Stimulated activated CD8-positive, alpha-beta memory T cell treated with anti-CD3 and anti-CD28 coated beads, Interleukin-2, amount 100 ng/mL, for 48 hours (primary cell): ENCODE measurements around the gene STT3A.
"Not testable (repeated sequence)": the region's sequence is repeated elsewhere in the genome, so short reads cannot be mapped to it uniquely, and the experiment has no call there.

Source experiments
- DNase-seq, 2 donors: peaks; one replicate each; pipeline ENCODE4 v3.0.0-alpha.2; 2020; ENCODE audit warnings: low read depth in 2 of 2

Gene STT3A

GRCh38 chr11:125592305-125593113, at the start of gene STT3A:
TSS of gene STT3A (plus strand) at chr11:125592852. CDS start at chr11:125595916, 3,064 bp downstream.
- DNase-seq = peak; percentile 90 to 94

GRCh38 chr11:125550780-125551179, 41.9 kb upstream of the STT3A start:
- DNase-seq = no peak

- no peak for DNase-seq
Measured at GRCh38 chr11:125551835-125552342, 40.8 kb upstream of the STT3A start.

GRCh38 chr11:125552927-125553326, 39.7 kb upstream of the STT3A start:
- no peak for DNase-seq

- no peak for DNase-seq
Measured at GRCh38 chr11:125553357-125553756, 39.3 kb upstream of the STT3A start.

- no peak for DNase-seq
Measured at GRCh38 chr11:125554038-125554437, 38.6 kb upstream of the STT3A start.

GRCh38 chr11:125559888-125560287, 32.8 kb upstream of the STT3A start:
- no peak for DNase-seq

GRCh38 chr11:125561924-125562323, 30.7 kb upstream of the STT3A start:
- no peak for DNase-seq

GRCh38 chr11:125562430-125562829, 30.2 kb upstream of the STT3A start:
- no peak for DNase-seq

GRCh38 chr11:125564357-125564756, 28.3 kb upstream of the STT3A start:
- DNase-seq = no peak

GRCh38 chr11:125566235-125566634, 26.4 kb upstream of the STT3A start:
- DNase-seq = no peak

GRCh38 chr11:125568970-125569914, 23.4 kb upstream of the STT3A start, which contains the start of gene EI24:
TSS of gene EI24 (plus strand) at chr11:125569477. CDS start at chr11:125572528, 3,051 bp downstream.
- peak; percentile 84 to 89 for DNase-seq

GRCh38 chr11:125569915-125570621, 22.6 kb upstream of the STT3A start:
- DNase-seq = no peak

GRCh38 chr11:125570952-125571351, 21.7 kb upstream of the STT3A start:
- DNase-seq = no peak

GRCh38 chr11:125572916-125573315, 19.7 kb upstream of the STT3A start:
- no peak for DNase-seq

- DNase-seq = not testable (repeated sequence)
Measured at GRCh38 chr11:125577181-125577580, 15.5 kb upstream of the STT3A start.

GRCh38 chr11:125578783-125579182, 13.9 kb upstream of the STT3A start:
- DNase-seq = no peak

GRCh38 chr11:125579811-125580210, 12.8 kb upstream of the STT3A start:
- no peak for DNase-seq

- DNase-seq = no peak
Measured at GRCh38 chr11:125583496-125583895, 9.2 kb upstream of the STT3A start.

GRCh38 chr11:125585487-125585886, 7.2 kb upstream of the STT3A start:
- DNase-seq = no peak

GRCh38 chr11:125586623-125587022, 6.0 kb upstream of the STT3A start:
- DNase-seq = no peak

GRCh38 chr11:125587480-125587879, 5.2 kb upstream of the STT3A start:
- no peak for DNase-seq
